HS-27A (cell line): ENCODE measurements around the gene POU2F2.
"Not testable (repeated sequence)": the region's sequence is repeated elsewhere in the genome, so short reads cannot be mapped to it uniquely, and the experiment has no call there.

Experiments
- DNase-seq: peaks from one replicate; pipeline ENCODE4 v3.0.0-alpha.2; 2012; ENCODE audit warnings: low read depth, missing footprints

Gene POU2F2

DNA sequence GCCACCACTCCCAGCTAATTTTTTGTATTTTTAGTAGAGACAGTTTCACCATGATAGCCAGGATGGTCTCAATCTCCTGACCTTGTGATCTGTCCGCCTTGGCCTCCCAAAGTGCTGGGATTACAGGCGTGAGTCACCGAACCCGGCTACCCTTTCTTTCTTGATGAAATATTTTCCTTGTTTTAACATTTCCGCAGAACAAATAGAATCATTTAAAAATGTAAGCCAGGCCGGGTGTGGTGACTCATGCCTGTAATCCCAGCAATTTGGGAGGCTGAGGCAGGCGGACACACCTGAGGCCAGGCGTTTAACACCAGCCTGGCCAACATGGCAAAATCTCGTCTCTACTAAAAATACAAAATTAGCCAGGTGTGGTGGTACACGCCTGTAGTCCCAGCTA, 32.0 kb downstream of the POU2F2 start:
- not testable (repeated sequence) for DNase-seq

GRCh38 chr19:42099336-42099925, 32.8 kb downstream of the POU2F2 start:
- no peak for DNase-seq

DNA sequence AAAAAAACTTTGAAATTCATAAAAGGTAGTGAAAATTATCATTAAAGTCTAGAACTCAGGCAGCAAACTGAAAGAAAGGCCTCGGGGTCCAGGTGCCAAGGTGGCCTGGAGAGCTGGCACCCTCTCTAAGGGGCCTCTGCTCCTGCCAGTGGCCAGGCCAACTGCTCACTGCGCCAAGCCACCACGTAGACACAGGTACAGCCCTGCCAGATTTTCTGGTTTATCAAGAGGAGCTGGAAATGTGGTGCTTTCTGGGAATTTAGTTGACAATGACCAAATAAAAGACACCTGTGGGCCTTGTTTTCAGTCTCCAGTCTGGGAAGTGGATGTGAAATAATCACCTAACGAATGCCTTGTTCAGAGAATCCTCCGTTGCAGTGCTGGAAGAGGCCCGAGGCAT, 33.5 kb downstream of the POU2F2 start:
- DNase-seq, result no peak

DNA sequence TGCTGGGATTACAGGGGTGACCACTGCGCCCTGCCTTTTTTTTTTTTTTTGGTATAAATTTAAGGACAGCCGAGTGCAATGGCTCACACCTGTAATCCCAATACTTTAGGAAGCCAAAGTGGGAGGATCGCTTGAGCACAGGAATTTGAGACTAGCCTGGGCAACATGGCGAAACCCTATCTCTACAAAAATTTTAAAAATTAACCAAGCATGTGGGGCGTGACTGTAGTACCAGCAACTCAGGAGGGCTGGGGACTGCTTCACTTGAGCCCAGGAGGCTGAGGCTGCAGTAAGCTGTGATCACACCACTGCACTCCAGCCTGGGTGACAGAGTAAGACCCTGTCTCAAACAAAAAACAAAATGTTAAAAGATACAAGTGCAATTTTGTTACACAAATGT, 34.8 kb downstream of the POU2F2 start:
- DNase-seq, result no peak

DNA sequence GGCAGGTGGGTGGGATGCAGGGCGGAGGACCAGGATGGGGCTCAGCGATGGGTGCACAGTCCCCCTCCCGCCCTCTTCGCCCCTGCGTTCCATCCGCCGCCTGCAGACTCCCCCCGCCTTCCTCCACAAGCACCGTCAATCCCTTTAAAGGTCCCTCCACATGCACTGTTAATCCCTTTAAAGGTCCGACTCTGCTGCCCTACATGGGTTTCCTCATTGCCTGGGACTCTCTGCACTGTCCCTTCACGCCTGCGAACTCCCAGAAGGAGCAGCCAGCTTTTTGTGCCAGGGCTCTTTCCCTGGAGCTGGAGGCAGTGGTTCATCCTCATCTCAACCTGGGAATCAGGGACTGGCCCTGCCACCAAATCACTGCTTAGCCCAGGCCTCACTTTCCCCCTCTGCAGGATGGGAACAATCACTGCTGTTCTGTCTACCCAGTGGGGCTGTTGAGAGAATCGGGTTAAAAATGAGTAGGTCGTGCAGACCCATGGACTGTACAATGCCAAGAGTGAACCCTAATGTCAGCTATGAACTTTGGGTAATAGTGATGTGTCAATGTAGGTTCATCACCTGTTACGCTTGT, 35.9 kb downstream of the POU2F2 start:
- no peak for DNase-seq

GRCh38 chr19:42095814-42096230, 36.4 kb downstream of the POU2F2 start:
- DNase-seq, result no peak

DNA sequence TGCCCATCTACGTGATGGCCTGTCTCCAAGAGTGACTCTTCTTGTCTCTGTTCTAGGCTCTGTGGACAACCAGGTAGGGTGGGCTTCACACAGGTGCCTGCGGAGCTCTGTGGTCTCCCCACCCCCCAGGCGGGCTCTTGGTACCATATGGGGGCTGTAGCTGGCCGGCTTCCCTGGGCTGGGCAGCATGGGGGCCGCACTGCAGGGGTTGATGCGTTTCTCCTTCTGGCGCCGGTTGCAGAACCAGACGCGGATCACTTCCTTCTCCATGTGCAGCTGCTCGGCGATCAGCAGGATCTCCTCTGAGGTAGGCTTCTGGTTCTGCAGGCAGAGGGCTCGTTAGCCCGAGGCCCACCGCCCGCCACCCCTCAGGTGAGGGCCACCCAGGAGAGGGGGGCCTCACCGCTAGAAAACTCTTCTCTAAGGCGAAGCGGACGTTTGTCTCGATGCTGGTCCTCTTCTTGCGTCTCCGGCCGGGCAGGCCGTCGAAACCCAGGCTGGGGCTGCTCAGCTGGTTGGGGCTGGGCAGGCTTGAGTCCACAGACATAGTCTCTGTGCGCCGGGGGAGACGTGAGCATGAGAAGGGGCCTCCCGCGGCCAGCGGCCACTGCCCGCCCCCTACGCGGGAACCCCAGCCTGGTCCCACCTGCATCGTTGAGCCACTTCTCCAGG, 37.0 kb downstream of the POU2F2 start:
- DNase-seq, result no peak

DNA sequence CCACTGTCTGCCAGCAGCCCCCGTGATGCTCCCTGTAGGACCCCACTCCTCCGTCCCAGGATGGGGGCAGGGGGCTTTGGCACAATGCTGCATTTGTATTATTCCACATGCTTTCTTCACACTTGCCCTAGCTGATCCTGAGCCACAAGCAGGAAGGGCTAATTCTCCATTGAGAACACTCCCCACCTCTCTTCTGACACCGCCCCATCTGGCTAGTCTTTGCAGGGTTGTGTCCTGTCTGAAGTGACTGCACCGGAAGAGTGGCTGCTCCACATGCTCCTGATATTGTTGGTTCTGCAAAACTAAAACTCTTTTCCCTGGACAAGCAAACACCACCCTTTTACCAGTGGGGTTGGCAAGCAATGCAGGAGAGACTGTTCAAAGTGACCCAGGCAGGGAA, 38.3 kb downstream of the POU2F2 start:
- DNase-seq, result no peak

GRCh38 chr19:42093505-42093904, 38.7 kb downstream of the POU2F2 start:
- no peak for DNase-seq

- no peak for DNase-seq
Observed at GRCh38 chr19:42092350-42092749, 39.9 kb downstream of the POU2F2 start.

DNA sequence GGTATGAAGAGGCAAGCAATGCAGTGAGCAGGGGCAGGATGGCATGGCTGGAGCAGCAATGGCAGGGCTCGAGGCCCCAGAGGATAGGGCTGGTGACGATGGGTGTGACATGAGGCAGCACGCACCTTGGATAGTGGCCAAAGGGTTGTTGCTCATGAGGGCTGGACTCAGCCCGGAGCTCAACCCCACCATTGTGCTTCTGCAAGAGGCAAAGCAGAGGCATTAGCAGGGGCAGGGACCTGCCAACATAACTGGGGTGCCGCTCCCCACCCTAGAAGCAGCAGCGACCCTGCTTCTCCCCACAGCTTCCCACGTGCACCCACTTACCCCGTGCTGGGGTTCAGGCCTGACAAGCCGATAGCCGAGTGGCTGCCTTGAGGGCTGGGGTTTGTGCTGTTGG, 40.5 kb downstream of the POU2F2 start:
- DNase-seq, result no peak

GRCh38 chr19:42091300-42091699, 40.9 kb downstream of the POU2F2 start:
- DNase-seq, result no peak

DNA sequence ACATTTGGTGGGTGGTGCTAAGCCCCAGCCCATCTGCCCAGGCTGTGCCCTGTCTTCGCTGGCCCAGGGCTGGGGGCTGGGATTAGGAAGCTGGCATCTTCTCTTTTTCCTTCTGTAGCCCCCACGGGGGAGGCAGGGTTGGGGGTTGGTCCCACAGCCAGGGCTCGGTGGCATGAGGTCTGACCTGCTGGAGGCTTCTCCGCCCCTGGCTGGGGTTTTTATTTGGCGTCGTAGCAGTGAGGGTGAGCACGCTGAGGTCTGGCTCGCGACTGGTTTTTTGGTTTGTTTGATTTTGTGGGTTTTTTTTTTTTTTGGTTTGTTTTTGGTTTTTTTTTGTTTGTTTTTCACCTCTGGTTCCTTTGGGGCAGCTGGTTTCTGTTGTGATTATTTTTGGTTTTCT, 41.6 kb downstream of the POU2F2 start:
- DNase-seq, result no peak

DNA sequence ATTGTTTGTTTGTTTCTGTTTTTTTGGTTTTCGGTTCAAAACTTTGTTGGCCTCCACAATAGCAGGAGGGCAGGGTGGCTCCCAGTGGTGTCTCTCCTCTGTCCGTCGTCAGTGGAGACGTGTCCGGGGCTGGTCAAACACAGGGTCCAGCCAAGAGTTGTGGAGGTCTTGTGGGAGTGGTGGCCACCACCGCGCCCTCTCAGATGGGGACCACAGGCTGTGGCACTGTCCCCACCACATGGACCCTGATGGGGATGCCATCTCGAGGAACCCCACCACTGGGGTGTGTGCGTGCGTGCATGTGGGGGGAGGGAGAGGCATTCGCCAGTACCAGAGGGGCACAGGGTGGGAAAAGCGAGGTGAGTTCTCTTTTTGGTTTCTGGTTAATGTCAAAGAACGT, 42.5 kb downstream of the POU2F2 start:
- DNase-seq, result no peak

- no peak for DNase-seq
Observed at GRCh38 chr19:42089191-42089750, 43.0 kb downstream of the POU2F2 start.

DNA sequence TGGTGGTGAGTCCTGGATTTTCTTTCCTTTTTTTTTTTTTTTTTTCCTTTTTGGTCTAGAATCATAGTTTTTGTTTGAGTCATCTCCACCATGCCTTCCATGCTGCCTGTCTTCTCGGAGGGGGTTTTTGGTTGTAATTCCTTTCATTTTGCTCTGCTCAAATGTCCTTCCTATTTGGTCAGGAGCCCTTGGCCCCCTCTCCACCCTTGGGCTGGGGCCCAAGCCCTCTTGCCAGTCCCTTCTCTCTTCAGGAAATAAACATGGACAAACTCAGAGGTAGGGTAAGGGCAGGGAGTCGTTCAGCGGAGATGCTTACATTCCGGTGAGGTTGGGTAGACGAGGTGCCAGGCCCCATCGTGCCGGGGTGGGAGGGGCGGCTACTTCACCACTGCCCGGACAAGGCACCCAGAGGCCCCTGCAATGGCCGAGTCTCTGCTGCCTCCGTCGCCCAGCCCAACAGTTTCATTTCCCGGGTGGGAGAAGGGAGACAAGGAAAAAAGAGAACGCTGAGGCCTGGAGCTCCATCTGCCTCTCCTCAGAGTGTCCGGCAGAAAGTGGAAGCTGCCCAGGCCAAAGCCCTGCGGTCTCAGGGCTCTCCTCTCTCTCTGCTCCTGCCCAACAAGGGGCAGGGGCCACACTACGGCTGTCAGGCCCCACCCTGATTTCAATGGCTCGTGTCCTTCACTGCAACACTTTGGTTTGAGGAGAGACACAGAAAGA, 43.6 kb downstream of the POU2F2 start:
- DNase-seq, result peak; percentile 93

DNA sequence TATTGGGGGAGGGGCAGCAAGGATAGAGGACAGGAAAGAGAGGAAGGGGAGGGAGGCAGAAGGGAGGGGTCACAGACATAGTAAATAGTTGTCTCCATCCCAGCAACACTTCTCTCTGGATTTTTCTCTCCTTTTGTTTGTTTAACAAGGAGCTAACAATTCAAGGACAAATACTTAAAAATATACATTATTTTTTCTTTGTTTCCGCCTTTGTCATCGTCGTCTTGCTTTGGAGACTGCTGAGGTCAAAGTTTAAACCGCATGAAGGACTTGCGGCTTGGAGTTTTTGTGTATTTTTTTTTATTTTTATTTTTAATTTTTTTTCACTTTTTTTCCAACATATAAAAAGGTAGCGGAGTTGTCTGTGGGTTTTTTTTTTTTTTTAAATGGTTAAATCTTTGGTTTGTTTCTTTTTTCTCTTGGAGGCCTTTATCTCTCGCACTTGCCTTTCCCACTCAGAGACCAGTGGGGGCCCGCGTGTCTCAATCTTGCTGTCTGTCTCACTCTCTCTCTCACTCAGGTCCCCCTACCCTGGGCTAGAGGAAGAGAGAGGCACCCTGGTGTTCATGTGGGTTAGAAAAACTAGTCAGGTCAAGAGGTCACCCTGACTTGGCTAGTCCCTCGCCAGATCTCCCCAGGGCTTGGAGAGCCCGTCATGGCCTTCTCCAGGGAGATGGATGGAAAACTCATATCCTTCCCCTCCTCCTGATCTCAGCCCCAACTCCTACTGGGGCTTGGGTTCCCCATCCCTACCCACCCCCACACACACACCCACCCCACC, 45.3 kb downstream of the POU2F2 start:
- no peak for DNase-seq

DNA sequence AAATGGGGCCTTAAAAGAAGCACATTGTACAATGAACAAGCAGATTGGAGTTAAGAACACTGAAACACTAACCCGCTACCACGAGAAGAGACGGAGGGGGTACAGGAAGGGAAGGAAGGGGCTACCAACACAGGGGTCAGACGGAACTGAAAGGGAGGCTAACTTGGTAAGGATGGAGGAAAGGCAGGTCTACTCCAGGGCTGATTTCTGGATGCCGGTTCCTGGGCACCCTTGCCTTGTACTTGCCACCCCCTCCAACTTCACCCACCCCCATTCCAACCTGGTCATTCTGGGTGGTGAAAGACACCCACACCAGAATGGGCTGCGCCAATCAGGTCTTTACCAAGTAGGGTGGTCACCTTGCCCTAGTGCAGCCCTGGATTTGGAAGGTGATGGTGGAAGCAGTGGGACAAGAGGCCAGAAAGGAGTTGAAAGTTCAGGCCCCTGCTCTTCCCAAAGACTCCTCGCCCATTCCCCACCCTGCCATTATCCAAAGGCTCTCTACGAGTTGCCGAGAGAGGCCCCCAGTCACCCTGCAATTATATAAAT, 46.0 kb downstream of the POU2F2 start:
- no peak for DNase-seq

GRCh38 chr19:42083537-42083936, 48.7 kb downstream of the POU2F2 start:
- no peak for DNase-seq

- DNase-seq, result no peak
Observed at GRCh38 chr19:42081584-42082203, 50.6 kb downstream of the POU2F2 start.

GRCh38 chr19:42080764-42081375, 51.4 kb downstream of the POU2F2 start:
- DNase-seq, result no peak
